Stimulated activated CD8-positive, alpha-beta memory T cell treated with anti-CD3 and anti-CD28 coated beads, Interleukin-4, amount 100 ng/mL, for 4 hours (primary cell): ENCODE results near the gene VPS35L.
"Not testable (repeated sequence)": the region's sequence is repeated elsewhere in the genome, so short reads cannot be mapped to it uniquely, and the experiment has no call there.

ENCODE experiments used
- DNase-seq, 2 donors: peaks; one replicate each; pipeline ENCODE4 v3.0.0-alpha.2; 2020; ENCODE audit warnings: low read depth in 2 of 2, low spot score in 1 of 2

VPS35L gene

DNA sequence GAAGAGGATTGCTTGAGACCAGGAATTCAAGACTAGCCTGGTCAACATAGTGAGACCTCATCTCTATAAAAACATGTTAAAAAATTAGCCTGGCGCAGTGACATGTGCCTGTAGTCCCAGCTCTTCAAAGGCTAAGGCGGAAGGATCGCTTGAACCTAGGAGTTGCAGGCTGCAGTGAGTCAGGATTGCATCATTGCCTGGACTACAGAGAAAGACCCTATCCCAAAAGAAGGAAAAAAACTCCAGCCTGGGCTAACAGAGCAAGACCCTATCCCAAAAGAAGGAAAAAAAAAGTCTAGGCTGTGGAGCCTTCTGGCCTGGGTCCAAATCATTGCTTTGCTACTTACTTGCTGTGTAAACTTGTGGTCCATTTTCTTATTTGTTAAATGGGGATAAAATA is 26.8 kb upstream of the VPS35L start:
- DNase-seq, result no peak

DNA sequence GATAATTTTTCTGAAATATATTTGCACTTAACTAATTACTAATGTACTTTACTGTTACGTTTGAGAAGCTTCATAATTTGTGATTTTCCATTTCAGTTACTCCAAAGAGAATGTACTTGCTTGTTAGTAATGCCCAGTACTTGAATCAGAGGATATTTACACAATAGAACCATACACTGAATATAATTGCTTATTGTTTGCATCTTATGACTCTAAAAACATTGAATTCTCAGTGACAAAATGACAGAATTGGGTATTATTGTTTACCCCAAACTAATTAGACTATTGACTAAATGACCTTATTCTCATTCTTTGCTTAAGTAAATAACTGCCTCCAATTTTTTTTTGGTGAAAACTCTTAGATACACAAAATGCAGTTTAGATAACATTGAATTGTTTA is 22.9 kb upstream of the VPS35L start:
- no peak for DNase-seq

DNA sequence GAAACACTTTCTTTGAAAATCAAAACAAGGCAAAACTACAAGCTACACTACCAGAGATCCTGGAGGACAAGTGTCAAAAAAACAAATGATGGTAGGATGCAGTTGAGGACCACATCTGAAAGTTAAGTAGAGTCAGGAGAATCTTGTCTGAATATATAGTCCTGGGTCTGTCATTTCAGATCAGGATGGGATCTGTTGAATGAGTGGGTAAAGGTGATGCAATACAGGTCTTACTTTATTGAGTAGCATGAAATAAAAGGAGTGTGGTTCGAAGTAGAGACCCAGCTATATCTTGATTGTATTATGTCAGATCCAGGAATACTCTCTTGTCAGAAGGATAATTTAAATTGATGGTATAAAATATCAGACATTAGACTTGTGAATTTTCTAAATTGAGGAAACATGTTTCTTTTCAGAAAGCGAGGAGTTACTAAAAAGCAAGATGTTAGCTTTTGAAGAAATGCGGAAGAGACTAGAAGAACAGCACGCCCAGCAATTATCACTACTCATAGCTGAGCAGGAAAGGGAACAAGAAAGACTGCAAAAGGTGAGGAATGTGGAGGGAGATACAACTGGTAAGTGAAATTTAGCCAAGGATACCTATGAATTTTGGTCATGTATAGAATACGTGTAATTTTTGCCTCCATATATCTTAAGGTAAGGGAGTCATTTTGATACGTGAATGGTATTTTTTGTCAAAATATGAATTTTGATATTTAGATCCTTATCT is 15.1 kb upstream of the VPS35L start:
- no peak for DNase-seq

DNA sequence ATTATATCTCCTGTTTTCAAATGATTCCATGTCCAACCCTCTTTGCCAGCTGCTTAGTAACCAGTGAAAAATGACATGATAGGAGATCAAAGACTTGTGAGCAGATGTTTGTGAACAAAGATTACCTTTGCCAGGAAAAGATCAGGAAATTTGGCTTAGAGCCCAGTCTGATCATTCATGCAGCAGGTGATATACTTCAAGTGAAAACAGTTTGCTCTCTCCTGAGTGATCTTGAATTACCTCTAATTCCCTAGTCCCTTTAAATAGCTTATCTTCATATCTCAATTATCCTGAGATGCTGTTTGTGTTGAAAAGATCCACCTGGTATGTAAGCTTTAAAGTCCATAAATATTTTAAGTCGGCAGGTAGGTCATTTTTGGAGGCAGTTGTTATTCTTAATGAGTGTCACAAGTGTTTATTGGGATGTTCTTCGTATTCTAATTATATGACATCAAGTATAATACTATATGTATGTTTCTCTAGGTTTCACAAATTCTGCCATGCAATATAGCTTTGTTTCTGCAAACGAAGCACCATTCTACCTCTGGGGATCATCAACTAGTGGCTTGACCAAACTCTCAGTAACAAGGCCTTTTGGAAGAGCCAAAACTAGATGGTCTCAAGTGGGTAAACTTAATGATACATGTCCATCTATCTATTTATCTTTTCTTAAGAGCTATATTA is 13.2 kb upstream of the VPS35L start:
- DNase-seq, result no peak

DNA sequence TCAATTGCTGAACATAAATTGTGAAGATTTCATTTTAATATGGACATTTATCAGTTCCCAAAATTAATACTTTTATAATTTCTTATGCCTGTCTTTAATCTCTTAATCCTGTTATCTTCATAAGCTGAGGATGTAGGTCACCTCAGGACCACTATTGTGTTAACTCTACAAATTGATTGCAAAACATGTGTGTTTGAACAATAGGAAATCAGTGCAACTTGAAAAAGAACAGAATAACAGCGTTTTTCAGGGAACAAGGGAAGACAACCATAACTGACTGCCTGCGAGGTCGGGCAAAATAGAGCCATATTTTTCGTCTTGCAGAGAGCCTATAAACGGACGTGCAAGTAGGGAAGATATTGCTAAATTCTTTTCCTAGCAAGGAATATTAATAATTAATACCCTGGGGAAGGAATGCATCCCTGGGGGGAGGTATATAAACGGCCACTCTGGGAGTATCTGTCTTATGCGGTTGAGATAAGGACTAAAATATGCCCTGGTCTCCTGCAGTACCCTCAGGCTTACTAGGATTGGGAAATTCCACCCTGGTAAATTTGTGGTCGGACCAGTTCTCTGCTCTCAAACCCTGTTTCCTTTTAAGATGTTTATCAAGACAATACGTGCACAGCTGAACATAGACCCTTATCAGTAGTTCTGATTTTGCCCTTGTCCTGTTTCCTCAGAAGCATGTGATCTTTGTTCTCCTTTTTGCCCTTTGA is 12.1 kb upstream of the VPS35L start:
- not testable (repeated sequence) for DNase-seq

DNA sequence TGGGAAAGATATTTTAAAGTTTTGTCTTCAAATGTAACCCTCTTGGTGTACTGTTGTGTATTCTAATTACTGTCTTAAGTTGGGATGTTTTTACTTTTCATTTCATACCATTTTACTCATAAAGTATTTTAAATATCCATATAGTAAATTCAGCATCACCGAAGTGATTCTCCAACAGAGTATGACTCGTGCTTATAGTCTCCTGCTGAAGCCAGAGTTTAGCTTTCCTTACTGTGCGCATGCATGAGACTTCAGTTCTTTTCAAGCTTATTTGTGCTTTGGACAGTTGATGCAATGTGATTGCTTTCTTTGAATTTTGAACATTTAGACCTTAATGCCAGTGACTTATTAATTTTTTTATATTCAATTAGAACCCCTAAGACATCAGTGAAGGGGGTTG is 7.4 kb upstream of the VPS35L start:
- DNase-seq, result no peak

DNA sequence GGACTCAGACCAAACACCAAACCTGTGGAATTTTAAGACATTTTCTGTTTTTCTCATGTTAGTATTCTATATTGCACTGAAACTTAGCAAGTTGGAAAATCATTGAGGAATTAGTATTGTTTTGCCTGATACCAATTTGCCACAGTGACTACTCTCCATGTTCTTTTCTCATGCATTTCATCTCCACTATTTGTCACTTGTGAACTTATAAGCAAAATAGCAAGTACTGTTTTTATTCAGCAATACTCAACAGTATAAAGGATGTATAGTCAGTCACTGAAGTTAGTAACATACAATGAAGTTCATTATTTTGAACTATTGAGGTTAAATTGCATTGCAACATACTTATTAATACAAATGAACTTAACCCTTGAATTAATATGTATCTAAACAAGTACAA is 5.8 kb upstream of the VPS35L start:
- DNase-seq, result no peak

DNA sequence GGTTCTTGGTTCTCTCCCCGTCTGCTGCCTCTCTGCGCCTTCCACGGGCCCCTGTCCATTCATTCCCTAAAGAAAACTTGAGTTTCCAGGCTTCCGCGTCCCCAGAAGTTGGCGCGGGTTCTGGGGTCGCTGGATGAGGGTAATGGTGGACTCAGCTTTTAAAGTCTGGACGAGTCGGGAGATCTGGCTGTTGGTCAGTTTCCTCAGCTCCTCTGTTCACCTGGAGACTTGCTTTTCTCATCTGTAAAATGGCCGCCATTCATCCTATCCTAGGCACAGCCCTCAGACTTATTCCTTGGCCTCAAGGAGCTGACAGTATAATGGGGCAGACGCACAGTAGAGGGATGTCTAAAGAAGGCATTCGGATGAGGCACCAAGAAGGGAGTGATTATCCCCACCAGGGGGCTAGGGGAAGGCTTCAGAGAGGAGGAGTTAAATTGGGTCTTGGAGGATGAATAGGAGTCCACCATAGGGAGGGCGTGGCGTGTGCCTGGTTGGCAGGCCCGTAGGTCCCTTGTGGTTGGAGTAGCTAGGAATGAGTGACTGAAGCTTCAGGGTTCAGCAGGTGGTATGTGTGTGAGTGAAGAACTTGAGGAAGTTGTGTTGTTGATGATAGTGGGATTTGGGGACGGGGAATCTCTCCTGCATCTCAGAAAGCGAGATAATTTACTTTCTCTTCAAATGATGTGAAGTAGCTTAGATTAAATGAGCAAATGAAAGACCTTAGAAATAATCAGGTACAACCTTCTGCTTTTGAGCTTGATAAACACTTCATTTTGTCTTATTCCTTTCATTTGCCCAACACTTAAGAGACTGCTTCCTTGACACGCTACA is 652 bp downstream of the VPS35L start:
- DNase-seq, result no peak

DNA sequence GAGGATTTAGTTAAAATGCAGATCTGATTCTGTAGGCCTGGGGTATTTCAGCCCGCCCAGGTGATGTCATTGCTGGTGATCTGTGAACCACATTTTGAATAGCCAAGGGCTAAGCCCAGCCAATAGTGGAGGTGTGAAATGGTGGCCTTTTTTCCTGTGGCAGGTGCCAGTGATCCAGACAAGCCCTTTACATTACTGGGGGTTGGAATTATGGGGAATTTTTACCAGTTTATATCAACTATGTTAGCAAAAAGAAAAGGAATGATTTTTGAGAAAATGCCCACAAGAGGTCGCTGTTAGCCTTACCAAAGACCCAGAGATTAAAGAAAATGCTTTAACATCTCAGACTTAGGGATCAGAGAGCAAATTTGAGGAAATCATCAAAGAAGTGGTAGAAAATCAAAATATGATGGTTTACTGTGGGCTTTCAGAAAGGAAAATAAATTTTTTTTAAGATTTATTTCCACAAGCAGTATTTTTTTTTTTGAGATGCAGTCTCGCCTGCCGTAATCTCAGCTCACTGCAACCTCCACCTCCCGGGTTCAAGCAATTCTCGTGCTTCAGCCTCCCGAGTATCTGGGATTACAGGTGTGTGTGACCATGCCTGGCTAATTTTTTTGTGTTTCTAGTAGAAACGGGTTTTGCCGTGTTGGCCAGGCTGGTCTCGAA is 3.9 kb downstream of the VPS35L start:
- no peak for DNase-seq

DNA sequence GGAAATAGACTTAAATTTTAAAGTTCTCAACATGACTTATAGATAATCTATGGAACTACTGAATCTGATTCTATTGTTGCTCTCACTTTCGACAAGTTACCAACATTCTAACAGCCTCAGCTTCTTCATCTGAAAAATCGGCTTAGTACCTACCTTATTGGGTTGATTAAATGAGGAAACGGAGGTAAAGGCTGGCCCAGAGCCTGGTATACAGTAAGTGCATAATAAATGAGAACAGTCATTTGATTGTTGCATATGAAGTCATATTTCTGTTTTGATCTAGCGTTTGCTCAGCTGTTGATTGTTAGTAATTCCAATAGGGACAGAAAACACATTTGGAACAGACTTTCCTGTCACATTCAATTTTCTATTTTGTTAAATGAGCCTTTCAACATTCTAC is 4.6 kb downstream of the VPS35L start:
- no peak for DNase-seq

DNA sequence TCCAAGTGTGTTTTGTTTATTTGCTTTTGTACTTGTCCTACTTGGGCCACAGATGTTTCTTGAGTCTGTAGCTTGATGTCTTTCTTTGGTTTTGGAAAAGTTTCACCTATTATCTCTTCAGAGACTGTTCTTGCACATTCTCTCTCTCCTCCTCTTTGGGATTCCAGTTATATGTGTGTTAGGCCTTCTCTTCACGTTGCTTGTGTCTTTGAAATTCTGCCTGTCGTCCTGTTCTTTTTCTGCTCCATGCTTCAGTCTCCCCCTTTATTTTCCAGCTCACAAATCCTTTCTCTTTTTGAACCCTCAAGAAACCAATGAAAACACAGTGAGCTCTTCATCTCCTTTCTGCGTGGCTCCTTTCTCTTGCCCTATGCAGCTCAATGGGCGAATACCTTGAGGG is 7.9 kb downstream of the VPS35L start:
- DNase-seq, result no peak

DNA sequence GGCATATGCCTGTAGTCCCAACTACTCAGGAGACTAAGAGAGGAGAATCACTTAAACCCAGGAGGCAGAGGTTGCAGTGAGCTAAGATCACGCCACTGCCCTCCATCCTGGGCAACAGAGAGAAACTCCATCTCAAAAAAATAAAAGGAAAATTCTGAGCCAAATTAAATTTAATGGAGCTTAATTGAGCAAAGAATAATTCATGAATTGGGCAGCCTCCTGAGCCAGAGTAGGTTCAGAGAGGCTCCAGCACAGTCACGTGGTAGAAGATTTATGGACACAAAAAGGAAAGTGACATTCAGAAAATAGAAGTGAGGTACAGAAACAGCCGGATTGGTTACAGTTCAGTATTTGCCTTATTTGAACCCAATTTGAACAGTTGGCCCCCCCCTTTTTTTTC is 10.9 kb downstream of the VPS35L start:
- no peak for DNase-seq

DNA sequence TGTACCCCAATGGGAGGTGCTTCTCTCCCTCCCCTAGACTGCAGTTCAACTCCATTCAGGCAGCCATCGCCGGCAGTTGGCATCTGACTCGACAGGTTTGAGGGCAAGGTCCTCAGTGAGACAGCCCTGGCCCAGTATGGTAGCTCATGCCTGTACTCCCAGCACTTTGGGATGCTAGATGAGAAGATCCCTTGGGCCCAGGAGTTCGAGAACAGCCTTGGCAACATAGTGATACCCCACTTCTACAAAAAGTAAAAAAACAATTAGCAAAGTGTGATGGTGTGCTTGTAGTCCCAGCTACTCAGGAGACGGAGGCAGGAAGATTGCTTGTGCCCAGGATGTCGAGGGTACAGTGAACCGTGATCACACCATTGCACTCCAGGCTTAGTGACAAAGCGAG is 12.1 kb downstream of the VPS35L start:
- no peak for DNase-seq

DNA sequence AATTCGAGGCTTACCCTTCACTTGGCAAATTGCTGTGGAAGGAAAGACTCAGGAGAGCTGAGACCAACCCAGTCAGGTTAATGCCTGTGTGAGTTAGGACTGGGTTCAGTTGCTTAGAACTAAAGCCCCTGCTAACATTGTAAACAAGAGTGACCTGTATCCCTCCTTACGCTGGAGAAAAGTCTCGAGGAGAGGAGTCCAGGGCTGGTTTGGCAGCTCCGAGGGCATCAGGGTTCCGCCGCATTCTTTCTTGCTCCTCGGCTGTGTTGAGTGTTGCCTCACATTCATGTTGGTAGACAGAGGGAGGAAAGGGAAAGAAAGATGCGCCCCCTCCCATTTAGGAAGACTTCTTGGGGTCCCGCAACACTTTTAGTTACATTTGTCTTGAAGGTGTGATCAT is 18.5 kb downstream of the VPS35L start:
- no peak for DNase-seq

DNA sequence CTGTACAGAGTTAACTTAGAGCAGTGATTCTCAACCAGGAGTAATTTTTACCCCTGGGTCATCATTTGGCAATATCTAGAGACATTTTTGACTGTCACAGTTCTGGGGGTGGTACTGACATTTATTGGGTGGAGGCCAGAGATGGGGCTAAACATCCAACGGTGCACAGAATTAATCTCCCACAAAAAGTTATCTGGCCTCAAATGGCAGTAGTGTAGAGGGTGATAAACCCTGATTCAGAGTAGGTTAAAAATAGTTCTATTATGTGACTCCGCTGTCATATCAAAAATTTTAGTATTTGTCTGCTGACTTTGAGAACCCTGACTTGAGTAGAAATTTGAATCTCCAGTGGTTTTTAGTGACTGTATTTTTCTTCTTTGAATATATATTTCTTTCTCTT is 19.1 kb downstream of the VPS35L start:
- no peak for DNase-seq

DNA sequence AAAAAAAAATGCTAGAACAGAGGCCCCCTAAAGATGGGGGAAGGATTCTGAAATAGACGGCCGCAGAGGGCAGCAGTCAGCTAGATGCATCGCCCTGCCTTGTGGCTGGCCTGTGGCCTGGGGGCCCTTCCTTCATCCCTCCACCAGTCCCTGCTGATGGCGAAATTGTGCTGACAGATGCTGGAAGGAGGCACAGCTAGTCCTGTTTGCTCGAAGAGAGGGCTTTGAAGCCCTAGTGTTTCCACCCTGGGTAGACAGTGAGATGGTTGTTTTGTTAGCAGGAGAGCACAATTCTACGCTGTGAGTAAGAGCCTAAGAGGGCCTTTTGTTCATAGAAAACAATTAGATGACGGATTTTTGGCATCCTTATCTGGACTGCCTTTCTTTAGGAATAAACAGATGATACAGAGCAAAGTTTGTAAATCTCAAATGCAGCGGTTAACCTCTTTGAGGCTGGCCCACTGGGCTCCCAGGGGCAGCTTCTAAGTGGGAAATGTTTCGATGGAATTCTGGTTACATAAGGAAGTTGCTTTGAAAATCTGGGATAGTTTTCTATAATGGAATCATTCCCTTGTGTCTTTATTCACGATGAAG is 23.0 kb downstream of the VPS35L start:
- DNase-seq, result no peak

DNA sequence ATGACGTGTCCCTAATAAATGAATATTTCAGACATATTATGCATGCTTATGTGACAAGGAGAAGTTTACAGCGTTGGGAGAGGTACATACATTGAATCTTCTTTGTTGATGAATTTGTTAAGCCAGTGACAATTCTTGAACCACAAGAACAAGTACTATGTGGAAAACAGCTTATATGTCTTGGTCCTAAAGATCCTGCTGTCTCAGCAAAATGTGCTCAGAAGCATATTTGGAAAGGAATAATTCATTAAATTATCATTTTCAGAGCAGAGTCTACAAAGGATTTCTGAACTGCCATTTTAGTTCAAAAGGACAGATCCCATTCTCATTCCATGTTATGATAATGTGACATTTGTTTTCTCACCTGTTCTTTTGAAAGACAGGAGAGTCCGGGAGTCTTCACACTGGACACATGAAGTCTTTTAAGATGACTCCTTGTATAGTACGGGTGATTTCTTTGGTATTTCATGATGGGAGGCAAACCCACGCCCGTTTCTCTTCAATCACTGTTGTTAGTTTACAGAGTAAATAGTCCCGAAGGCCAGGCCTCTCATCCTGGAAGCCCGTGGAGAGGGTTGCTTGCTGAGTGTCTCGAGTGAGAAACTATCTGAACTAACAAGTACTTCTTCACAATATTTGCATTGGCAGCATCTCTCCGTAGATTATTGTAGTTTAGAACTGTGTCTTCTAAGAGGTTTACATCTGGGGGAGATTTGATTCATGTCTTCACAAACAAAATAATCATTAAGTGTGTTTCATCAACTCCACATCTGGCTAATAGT is 26.7 kb downstream of the VPS35L start:
- DNase-seq, result no peak

DNA sequence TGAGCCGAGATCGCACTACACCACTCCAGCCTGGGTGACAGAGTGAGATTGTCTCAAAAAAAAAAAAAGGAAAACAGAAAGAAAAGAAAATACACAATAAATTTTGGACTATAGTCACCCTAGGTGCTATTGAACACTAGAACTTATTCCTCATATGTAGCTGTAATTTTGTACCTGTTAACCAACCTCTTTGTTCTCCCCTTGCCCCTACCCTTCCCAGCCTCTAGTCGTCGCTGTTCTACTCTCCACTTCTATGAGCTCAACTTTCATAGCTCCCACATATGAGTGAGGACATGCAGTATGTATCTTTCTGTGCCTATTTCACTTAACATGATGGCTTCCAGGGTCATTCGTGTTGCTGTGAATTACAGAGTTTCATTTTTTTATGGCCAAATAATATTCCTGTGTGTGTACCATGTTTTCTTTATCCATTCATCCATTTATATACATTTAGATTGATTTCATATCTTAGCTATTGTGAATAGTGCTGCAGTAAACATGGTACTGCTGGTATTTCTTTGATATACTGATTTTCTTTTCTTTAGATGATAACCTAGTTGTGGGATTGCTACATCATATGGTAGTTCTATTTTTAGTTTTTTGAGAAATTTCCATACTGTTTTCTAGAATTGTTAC is 28.3 kb downstream of the VPS35L start:
- DNase-seq, result no peak

DNA sequence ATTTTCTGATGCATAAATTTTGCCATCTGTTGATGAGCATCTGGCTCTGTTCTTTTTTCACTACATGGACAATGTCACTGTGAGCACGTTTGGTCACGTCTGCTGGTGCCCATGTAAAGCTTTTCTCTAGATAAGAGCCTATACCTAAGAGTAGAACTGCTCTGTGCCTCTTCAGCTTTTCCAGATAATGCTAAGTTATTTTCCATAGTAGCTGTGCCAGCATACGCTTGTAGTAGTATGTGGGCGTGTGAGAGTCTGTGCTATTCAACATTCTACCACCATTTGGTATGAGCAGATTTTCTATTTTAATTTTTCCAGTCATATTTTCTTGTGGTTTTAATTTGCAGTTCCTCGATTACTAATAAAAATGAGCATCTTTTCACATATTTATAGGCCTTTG is 33.2 kb downstream of the VPS35L start:
- DNase-seq, result no peak
